ENCODE data around the gene ISY1. TPM values are rescaled to one million over a fixed set of nuclear protein-coding genes. Genes with fewer than 3 reads are reported as not detected.
"Not testable (repeated sequence)": the region's sequence is repeated elsewhere in the genome, so short reads cannot be mapped to it uniquely, and the experiment has no call there.

Gene ISY1
- total RNA-seq, 4 donors from 2014 or later: 4.1 to 39.3 (median 22.3) TPM

DNA sequence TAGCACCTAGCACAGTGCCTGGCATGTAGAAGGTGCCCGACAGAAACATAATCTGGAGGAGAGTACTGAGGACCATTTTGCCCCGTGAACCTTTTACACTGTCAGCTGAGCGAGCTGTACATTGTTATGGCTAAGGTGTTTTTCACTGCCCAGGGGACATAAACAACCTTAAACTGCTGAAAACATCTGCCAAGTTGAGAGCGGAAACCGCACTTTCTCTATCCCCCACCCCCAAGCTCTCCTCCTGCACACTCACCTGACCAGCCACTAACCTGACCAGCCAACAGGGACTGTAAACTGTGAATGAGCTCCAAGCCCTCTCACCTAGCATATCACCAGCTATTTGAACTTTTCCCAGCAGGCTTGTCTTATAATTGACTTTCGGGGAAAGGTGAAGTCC lies 56.8 kb downstream of the ISY1 start:
- no peaks in the 10 kb centered on the region for H3K27me3 ChIP-seq
- TF ChIP-seq, protein P1, sequence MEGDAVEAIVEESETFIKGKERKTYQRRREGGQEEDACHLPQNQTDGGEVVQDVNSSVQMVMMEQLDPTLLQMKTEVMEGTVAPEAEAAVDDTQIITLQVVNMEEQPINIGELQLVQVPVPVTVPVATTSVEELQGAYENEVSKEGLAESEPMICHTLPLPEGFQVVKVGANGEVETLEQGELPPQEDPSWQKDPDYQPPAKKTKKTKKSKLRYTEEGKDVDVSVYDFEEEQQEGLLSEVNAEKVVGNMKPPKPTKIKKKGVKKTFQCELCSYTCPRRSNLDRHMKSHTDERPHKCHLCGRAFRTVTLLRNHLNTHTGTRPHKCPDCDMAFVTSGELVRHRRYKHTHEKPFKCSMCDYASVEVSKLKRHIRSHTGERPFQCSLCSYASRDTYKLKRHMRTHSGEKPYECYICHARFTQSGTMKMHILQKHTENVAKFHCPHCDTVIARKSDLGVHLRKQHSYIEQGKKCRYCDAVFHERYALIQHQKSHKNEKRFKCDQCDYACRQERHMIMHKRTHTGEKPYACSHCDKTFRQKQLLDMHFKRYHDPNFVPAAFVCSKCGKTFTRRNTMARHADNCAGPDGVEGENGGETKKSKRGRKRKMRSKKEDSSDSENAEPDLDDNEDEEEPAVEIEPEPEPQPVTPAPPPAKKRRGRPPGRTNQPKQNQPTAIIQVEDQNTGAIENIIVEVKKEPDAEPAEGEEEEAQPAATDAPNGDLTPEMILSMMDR (IDR thresholded peaks at IDR 0.05): no peak
- no peak for TF ChIP-seq POLR2A (IDR thresholded peaks at IDR 0.05)
- no peaks in the 10 kb centered on the region for H3K36me3 ChIP-seq
- H3K27ac ChIP-seq: no peak overlapping the region
- H3K4me3 ChIP-seq: no peak overlapping the region
- intact Hi-C loops (cut with DNase I; ENCODE audit: low total_unique reads): no loop called here
- DNase-seq: no peak
- H3K9me3 ChIP-seq: no peaks in the 10 kb centered on the region
- H3K4me1 ChIP-seq: peaks cover 0 to 8% of the 10 kb centered on the region in 2 donors

DNA sequence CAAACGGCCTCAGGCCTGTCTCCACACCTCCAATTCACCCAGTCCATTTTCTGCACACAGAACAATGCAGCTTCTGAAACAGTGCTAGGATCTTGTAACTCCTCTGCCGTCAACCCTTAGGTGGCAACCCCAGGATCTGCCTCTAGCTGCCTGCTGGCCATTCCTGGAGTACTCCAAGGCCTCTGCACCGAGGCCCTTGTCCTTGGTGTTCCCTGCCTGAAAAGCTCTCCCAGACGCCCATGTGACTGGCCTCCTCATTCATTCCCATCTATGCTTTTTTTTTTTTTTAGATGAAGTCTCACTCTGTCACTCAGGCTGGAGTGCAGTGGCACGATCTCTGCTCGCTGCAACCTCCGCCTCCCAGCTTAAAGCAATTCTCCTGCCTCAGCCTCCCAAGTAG lies 57.6 kb downstream of the ISY1 start:
- no peak overlapping the region for H3K27ac ChIP-seq
- no peaks in the 10 kb centered on the region for H3K9me3 ChIP-seq
- H3K27me3 ChIP-seq: no peaks in the 10 kb centered on the region
- H3K36me3 ChIP-seq: no peaks in the 10 kb centered on the region
- intact Hi-C loops (cut with DNase I; ENCODE audit: low total_unique reads): no loop called here
- no peak for DNase-seq
- TF ChIP-seq, protein P1 (IDR thresholded peaks at IDR 0.05): no peak
- no peak for TF ChIP-seq POLR2A (IDR thresholded peaks at IDR 0.05)
- H3K4me3 ChIP-seq: no peak overlapping the region
- peaks cover 0 to 8% of the 10 kb centered on the region in 2 donors for H3K4me1 ChIP-seq

DNA sequence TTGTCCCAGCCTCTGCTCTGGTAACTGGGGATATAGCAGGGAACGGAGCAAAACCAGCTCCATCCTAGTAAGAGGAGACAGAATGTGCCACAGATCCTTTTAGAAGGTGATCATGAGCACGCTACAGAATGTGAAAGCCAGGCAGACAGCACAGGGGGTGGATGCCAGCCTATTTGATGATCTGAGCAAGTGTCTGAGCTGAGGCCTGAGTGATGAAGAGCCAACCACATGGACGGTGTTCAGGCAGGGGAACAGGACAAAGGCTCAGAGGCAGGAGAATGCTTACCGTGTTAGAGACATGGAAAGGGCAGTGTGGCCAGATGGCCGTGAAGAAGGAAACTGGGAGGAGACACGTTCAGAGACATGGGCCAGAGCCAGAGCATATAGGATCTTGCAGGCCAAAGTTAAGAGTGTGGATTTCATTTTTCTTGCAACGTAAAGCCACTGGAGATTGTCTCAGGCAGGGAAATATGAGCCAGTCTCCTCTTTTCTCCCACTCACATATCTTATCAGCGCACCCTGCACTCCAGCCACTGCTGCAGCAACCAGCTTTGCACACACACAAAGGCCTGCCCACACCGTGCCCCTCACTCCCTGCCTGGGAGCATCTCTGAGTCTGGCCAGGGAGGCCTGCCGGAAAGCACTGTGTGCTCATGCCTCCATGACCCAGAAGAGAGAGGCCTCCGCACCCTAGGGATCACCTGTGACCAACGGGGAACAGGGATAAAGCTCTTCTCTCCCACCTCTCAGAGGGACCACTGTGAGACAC lies 59.3 kb downstream of the ISY1 start:
- H3K27ac ChIP-seq: no peak overlapping the region
- no peaks in the 10 kb centered on the region for H3K4me1 ChIP-seq
- H3K27me3 ChIP-seq: no peaks in the 10 kb centered on the region
- DNase-seq: no peak
- TF ChIP-seq, protein P1 (IDR thresholded peaks at IDR 0.05): no peak
- TF ChIP-seq POLR2A (IDR thresholded peaks at IDR 0.05): no peak
- no peaks in the 10 kb centered on the region for H3K9me3 ChIP-seq
- intact Hi-C loops (cut with DNase I; ENCODE audit: low total_unique reads): no loop called here
- H3K36me3 ChIP-seq: no peaks in the 10 kb centered on the region
- H3K4me3 ChIP-seq: no peak overlapping the region

DNA sequence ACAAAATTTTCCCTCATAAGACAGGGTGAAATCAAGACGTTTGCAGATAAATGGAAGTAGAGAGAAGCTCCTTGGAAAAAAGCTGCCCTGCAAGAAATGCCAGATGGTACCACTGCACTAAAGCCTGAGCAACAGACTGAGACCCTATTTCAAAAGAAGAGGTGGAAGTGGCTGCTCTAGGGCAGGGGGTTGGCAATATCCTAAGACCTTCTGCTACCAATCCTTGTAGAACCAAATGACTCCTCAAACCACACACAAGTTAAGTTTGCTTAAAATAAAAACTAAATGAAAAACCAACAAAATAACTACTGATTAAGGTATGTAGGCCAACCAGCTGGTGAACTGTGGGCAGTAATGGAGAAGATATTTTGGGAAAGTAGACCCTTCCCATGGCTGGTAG lies 60.6 kb downstream of the ISY1 start:
- no peak for TF ChIP-seq POLR2A (IDR thresholded peaks at IDR 0.05)
- TF ChIP-seq, protein P1 (IDR thresholded peaks at IDR 0.05): no peak
- no peaks in the 10 kb centered on the region for H3K9me3 ChIP-seq
- H3K27me3 ChIP-seq: no peaks in the 10 kb centered on the region
- no peak for DNase-seq
- H3K4me1 ChIP-seq: no peaks in the 10 kb centered on the region
- intact Hi-C loops (cut with DNase I; ENCODE audit: low total_unique reads): no loop called here
- H3K27ac ChIP-seq: no peak overlapping the region
- no peak overlapping the region for H3K4me3 ChIP-seq
- H3K36me3 ChIP-seq: no peaks in the 10 kb centered on the region

DNA sequence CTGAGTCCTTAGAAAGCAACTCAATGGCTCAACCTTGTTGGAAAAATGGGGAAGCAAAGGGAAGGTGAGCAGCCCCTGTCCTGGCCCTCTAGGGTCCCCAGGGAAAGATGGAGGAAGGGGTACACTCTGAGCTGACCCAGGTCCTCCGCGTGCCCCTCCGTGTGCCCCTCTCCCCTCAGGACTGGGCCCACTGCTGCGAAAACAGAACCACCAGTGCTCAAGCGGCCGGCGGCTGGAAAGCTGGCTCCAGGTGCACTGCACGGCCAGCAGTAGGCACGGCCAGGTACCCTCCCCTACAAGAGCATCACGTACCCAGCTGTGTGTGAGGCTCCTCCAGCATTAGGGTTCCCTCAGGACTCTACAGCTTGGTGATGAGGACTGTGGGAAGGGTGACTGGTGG lies 65.6 kb downstream of the ISY1 start:
- no peak overlapping the region for H3K4me3 ChIP-seq
- no peaks in the 10 kb centered on the region for H3K9me3 ChIP-seq
- no peaks in the 10 kb centered on the region for H3K36me3 ChIP-seq
- no peak for DNase-seq
- no peak for TF ChIP-seq POLR2A (IDR thresholded peaks at IDR 0.05)
- TF ChIP-seq, protein P1 (IDR thresholded peaks at IDR 0.05): no peak
- no peaks in the 10 kb centered on the region for H3K4me1 ChIP-seq
- H3K27me3 ChIP-seq: no peaks in the 10 kb centered on the region
- intact Hi-C loops (cut with DNase I; ENCODE audit: low total_unique reads): no loop called here
- H3K27ac ChIP-seq: no peak overlapping the region

DNA sequence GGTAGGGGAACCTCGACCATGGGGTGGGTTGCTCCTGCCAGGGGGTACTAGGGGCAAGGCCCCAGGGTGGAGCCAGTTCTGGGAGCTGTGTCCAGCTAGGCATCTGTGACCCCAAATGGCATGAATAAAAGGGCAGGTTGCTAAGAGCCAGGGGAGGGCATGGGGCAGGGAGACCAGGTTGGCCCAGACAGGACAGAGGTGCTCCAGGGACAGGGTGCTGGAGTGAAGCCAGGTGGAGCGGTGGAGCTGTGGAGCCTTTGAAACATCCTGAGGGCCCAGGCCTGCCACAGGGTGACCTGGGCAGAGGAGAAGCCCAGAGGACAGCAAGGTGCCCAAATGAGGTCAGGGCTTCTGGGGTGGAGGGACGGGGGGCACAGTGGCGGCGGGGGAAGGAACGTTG lies 72.6 kb downstream of the ISY1 start:
- H3K36me3 ChIP-seq; H3K4me3 ChIP-seq; intact Hi-C loops (cut with DNase I; ENCODE audit: low total_unique reads); H3K27ac ChIP-seq; H3K4me1 ChIP-seq; H3K27me3 ChIP-seq; H3K9me3 ChIP-seq; DNase-seq: not testable (repeated sequence)

DNA sequence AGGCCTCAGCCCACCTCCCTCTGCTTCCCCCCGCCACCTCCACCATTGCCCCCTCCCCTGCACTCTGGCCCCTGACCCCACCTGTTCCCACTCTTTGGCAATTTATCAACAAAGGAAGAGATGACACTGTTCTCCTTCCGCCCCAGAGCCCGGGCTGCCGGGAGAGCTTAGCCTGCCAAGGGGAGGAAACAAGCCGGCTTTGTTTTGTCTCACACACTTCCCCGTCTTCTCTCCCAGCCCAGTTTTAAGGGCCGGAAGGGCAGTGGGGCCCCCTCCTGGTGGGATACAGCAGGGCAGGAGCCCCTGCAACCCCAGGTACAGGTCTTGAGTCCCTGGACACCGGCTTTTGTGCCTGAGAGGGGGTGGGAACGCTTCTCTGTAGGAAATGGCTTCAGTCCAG lies 73.0 kb downstream of the ISY1 start:
- H3K36me3 ChIP-seq; H3K4me1 ChIP-seq; H3K4me3 ChIP-seq; intact Hi-C loops (cut with DNase I; ENCODE audit: low total_unique reads); H3K9me3 ChIP-seq; H3K27me3 ChIP-seq: not testable (repeated sequence)
- peak overlapping the region; percentile 73 for H3K27ac ChIP-seq
- peak; percentile 60 to 63 for DNase-seq
